HG02885 (cell line): Measurements from ENCODE around the gene MYO5B.

ENCODE experiments used
- ATAC-seq: cut with Tn5 transposase; IDR thresholded peaks from one replicate; pipeline ENCODE4 v1.9.1; 2021; ENCODE audit warnings: mild to moderate bottlenecking; ENCODE audit not compliant: unreplicated experiment, poor library complexity

MYO5B gene

DNA sequence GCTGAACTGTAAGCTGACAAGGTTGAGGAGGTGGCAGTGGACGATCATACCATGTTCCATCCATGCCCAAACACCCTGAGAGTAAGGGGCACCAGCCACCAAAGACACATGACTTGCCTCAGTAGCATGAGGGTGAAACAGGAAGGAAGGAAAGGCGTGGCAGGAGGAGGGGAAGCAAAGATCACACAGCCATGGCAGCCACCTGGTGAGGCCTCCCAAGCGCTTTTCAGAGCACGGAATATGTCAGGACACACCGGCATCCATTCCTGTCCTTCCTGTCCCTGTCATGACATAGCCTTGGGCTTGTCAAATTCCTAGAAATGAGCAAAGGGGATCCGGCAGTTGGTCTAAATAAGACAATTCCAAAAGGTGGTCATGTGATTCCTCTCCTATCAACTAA, 118.7 kb downstream of the MYO5B start:
- ATAC-seq = no peak

DNA sequence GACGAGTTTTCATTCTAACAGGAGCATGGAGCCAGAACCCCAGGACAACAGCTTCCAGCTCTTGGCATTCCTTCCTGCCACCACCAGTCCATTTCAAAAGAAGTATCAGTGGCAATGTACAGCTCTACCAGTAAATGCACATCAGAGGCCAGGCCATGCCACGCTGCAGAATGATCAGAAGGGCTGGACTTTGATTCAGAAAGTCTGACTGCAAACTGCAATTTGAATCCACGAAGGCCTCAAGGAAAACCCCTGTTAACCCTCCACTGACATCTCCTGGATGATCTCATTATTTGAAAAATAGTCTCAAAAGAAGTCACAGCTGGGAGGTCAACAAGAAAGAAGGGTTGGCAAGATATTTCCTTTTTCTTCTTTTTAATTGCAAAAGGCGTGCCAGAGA, 119.2 kb downstream of the MYO5B start:
- ATAC-seq = no peak

- no peak for ATAC-seq
Observed at GRCh38 chr18:50074404-50074803, 120.5 kb downstream of the MYO5B start.

GRCh38 chr18:50073319-50073718, 121.6 kb downstream of the MYO5B start:
- ATAC-seq = no peak

DNA sequence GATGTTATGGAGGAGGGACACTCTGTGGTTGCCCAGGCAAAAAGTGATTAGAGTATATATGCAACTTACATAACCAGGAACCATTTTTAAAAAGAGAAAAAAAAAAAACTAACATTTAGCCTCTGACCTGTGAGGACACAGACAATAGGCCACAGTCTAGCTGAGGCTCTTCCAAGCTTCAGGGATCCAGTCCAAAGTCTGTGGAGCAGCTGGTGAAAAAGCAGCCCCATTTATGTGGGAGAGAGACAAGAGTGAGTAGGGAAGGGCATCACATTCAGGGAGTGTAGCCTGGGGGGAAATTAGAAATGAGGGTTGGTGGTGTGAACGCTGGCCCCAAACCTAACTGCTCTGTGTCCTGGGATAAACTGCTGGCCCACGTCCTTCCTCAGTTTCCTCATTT, 122.8 kb downstream of the MYO5B start:
- ATAC-seq = no peak

DNA sequence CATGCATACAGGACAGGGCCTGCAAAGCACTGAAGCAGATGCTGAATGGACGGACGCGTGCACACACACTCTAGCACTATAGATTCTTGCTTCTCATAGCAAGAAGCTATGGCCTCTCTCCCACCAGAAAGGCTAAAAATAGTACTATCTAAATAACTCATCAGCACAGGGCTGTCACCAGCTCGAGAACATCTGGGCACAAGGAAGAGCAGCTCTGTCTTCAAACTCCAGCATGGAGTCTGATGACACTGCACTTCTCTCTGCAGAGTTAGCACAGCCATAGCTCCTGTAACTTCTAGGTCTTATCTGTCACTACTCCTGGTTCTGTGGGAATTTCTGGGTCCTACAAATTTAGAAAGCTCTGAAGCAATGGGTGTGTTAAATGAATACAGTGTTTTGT, 123.5 kb downstream of the MYO5B start:
- ATAC-seq = no peak

DNA sequence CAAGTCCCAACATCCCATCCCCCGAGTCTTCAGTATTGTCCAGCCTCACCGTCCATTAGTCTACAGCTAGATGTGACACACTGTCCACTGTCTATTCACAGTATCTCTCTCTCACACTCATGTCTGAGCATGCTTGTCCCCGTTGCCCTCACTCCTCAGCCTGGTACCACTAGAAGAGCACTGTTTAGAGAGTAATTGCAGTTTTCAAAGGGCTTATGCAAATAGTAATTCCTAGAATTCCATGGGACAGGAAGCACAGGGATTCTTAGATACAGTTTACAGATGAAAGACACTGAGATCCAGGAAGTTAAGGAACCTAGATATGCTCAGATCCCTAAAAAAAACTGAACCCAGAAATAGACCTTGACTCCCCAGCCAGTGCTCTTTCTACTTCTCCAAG, 125.5 kb downstream of the MYO5B start:
- no peak for ATAC-seq

DNA sequence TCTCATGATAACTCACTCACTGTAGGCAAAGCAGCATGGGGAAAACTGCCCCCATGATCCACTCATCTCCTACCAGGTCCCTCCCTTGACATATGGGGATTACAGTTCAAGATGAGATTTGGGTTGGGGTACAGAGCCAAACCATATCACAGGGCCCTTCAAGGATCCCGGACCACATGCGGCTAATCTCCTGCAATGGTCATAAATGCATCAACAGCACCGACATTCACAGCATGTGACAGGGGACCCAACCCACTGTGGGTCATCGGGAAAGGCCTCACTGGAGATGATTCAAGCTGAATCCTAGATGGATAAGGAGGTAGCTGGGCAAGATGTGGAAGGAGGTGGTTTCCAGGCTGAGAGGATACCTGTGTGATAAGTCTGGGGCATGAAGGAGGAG, 129.4 kb downstream of the MYO5B start:
- ATAC-seq = no peak

- ATAC-seq = no peak
Observed at GRCh38 chr18:50065039-50065438, 129.9 kb downstream of the MYO5B start.

DNA sequence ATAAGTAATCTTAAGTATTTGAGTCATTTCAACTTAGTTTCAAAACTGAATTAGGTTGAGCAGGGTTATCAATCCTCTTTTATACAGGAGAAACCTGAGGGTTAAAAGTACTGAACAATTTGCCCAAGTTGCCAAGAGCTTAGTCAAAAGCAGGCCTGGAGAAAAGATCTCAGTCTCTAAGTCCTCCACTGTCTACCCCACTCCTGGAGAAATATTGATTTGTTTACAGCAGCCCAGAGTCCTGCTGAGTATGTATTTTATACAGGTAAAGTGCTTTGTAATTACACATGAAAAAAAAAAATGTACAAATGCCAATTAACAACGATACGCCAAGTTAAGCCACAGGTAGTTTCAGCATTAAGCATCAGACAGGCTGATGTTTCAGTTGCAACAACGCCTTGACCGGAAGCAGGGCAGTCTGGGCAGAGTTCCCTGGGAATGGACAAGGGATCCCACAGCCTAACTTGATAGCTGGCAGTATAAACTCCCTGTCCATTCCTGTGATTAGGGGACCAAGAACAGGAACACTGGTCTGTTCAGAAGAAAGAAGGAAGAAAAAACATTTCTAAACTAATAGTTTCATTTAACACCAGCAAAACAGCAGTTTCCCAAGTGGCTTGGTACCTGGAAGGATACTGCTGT, 132.9 kb downstream of the MYO5B start:
- no peak for ATAC-seq

GRCh38 chr18:50060822-50061221, 134.1 kb downstream of the MYO5B start:
- no peak for ATAC-seq

DNA sequence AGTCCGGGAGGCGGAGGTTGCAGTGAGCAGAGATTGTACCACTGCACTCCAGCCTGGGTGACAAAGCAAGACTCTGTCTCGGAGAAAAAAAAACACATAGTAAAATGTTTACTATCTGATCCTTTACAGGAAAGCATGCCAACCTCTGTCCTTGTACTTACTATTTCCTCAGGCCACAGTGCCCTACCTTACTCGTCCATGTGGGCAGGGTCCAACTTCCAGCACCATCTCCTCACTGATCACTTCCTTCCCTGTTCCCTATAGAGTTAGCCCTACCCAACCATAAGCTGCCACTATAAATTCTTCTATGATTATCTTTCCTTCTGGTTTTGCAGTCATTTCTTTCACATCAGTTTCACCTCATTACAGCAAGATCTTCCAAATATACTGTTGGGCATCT, 136.2 kb downstream of the MYO5B start:
- ATAC-seq = no peak

DNA sequence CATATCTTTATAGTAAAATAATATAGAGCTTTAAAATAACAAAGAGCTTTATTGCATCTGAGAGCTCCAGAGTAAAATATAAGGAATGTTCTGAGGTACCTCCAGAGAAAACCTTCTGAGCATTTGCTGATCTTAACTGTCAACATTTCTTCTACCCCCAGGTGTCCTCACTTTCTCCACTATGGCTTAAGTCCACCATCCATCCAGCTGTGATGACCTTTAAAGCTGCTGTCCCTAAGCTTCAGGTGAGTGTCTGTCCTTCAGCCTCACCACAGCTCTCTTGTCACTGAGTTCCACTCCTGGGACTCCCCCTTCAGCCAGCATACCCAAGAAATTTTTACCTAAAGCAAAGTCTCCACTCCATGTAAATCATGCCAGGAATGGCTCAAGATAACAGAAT, 137.9 kb downstream of the MYO5B start:
- ATAC-seq = no peak

DNA sequence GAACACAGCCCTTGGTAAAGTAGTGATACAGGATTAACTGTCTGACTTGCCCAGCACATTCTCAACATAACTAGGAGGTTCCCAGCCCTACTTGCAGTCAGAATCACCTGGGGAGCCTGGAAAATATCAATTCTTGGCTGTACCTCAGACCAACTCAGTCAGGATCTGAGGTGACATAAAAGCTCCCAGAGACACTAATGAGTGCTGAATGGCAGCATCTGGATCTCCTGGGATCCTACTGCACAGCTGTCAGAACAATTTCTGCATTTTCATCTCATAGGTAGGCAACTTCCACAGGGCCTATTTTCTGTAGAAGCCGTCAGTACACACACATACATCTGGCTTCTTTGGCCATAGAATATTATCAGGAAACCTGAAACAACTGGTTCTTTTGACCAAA, 138.8 kb downstream of the MYO5B start:
- no peak for ATAC-seq

DNA sequence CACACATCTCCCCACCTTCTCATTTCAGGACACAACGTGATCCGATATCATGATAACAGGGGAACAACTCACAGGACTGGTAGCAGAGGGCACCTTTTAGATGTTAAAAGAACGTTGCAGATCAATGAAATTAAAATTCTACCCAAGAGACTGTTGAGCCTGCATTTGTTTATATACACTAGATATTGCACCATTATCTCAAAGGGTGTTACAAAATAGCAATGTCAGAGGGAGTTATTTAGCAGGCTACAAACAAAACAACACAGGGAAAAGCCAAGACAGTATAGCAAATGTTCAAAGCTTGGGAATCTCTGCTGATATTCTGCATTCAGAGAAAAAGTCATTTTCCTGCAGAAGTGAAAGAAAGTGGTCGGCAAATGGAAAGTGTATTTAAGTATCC, 139.5 kb downstream of the MYO5B start:
- no peak for ATAC-seq

GRCh38 chr18:50053111-50053510, 141.8 kb downstream of the MYO5B start:
- no peak for ATAC-seq

DNA sequence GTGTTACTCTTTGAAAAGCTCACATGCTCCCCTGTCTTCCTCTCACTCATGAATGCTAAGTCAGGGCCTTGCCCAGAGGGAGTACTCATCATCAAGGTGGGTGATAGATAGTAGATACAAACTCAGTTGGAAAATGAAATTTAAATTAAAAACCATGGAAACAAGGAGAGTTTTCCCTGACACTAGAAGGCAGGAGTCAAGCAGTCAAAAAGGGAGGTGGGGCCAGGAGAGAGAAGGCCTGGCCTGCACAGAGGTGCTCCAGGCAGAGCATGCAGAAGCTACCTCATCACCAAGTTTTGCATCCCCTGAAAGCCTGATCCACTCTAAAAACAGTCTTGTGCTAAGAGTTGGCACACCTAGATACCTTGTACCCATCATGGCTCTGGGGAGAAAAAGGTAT, 143.7 kb downstream of the MYO5B start:
- ATAC-seq = no peak

GRCh38 chr18:50045126-50045525, 149.8 kb downstream of the MYO5B start:
- no peak for ATAC-seq

GRCh38 chr18:50044402-50044801, 150.5 kb downstream of the MYO5B start:
- ATAC-seq = no peak

DNA sequence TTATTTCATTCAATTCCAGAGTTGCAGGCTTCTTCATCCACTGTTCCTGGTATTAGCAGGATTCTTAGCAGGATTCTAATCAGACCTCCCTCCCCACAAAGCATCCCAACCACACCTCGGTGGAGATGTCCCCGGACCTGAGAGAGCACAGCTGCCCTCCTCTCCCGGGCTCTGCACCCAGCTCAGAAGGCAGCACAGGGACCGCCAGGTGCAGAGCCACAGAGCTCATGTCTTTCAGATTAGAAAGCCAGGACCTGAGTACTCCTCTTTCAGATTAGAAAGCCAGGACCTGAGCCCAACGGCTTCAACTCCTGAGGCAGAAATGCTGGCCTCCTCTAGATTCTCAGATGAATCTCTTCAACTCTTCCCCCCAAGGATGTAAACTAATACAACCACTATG, 152.3 kb downstream of the MYO5B start:
- no peak for ATAC-seq

- no peak for ATAC-seq
Observed at GRCh38 chr18:50039746-50040145, 155.2 kb downstream of the MYO5B start.

- no peak for ATAC-seq
Observed at GRCh38 chr18:50038448-50038847, 156.5 kb downstream of the MYO5B start.

- no peak for ATAC-seq
Observed at GRCh38 chr18:50034029-50034428, 160.9 kb downstream of the MYO5B start.
